Measurements from ENCODE around the gene WDR53. TPM values are rescaled to one million over a fixed set of nuclear protein-coding genes. Genes with fewer than 3 reads are reported as not detected.
A peak's percentile ranks its signal among the peaks of the same experiment; 100 is the strongest.

Gene WDR53
- total RNA-seq, 1 experiment from 2014 or later, result 17.8 TPM

DNA sequence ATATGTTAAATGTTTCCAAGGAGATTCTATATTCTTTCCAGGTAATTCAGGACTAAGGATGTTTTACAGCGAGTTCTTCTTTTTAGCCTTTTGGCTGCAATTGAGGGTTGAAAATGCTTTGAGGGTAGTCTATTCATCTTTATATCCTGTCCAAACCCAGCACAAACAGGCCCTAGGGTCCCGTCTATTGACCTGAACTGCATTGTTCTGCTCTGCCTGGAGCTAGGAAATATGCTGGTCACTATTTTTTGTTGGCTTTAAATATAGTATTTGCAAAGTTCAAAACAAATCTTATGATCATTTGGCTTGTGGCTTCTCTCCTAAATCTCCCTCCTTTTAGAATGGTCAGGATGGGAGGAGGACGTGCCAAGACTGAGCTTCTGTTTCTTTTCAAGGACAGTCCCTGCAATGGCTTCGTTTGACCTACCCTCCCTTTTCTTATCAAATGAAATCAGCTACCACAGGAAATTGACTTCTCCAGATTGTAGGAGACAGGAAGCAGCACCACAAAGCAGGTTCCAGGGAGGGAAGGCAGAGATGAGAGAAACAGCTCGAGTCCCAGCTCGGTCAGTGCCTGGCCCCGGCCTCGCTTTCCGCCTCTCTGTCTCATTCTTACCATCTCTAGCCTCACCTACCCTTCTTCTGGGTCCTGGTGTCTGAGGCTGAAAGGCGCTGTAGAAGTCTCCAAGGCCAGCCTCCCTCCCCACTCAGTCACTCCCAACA, 43.6 kb upstream of the WDR53 start:
- Mint-ChIP-seq H3K27ac (ENCODE audit: unreplicated experiment) (no peak overlapping the region), H3K27me3 (ENCODE audit: insufficient read depth, unreplicated experiment) (no peaks in the 10 kb centered on the region), H3K36me3 (ENCODE audit: insufficient read depth, unreplicated experiment) (no peaks in the 10 kb centered on the region), H3K9me3 (ENCODE audit: unreplicated experiment) (no peaks in the 10 kb centered on the region), H3K4me3 (ENCODE audit: unreplicated experiment) (no peak overlapping the region), H3K4me1 (ENCODE audit: low read depth, unreplicated experiment) (peaks cover 6% of the 10 kb centered on the region)
- no peaks in the 10 kb centered on the region for H3K27me3 ChIP-seq (replicated peaks; ENCODE audit: control insufficient read depth, insufficient read depth, low read length)
- no TSS peak for BruUV-seq (replicated peaks)
- intact Hi-C loops (cut with micrococcal nuclease; ENCODE audit: unreplicated experiment), result no loop called here
- no peak overlapping the region for H3K4me3 ChIP-seq (ENCODE audit: low read depth, low read length)
- peaks cover 17% of the 10 kb centered on the region for H3K4me1 ChIP-seq
- DNase-seq, result no peak
- CTCF ChIA-PET, result no interaction called here
- TF ChIP-seq, protein P1, sequence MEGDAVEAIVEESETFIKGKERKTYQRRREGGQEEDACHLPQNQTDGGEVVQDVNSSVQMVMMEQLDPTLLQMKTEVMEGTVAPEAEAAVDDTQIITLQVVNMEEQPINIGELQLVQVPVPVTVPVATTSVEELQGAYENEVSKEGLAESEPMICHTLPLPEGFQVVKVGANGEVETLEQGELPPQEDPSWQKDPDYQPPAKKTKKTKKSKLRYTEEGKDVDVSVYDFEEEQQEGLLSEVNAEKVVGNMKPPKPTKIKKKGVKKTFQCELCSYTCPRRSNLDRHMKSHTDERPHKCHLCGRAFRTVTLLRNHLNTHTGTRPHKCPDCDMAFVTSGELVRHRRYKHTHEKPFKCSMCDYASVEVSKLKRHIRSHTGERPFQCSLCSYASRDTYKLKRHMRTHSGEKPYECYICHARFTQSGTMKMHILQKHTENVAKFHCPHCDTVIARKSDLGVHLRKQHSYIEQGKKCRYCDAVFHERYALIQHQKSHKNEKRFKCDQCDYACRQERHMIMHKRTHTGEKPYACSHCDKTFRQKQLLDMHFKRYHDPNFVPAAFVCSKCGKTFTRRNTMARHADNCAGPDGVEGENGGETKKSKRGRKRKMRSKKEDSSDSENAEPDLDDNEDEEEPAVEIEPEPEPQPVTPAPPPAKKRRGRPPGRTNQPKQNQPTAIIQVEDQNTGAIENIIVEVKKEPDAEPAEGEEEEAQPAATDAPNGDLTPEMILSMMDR (IDR thresholded peaks at IDR 0.05; ENCODE audit: insufficient read depth in 1 of 2, low read depth in 1 of 2, low read length in 1 of 2, severe bottlenecking in 1 of 2, unreplicated experiment in 1 of 2), result no peak
- no peaks in the 10 kb centered on the region for H3K9me3 ChIP-seq
- POLR2A ChIA-PET, result interaction anchor here (0.6 kb wide), 1 partner anchor 356 kb away, joined by 3 read pairs; no protein-coding TSS in a partner anchor
- H3K36me3 ChIP-seq (ENCODE audit: control insufficient read depth, insufficient read depth, low read length), result no peaks in the 10 kb centered on the region

DNA sequence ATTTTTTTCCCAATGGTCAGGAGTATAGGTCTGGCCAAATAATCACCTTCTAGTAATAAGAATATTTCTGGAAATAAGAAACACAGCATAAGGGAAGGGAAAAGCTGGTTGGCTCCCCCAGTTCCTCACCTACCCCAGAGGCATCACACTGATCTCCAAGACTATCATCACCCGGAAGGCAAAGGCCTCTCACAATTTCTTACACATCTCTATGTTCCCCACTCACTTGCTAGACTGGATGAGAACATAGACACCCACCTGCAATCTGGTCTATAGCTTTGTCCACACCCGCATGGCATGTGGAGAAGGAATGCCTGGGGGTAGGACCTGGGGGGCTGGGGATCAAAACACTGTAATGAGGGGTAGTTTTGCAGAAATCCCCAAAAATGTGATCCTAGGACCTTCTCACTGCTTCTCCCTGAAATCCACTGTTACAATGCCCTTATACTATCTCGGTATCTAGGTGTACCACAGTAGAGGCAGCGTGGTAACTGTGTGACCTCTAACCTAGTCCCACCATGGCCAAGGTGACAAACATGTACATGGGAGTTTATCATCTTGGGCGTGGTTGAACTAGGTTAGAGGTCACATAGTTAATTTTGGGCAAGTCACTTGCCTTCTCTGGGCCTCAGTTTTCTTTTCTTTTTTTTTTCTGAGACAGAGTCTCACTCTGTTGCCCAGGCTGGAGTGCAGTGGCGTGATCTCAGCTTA, 41.6 kb upstream of the WDR53 start:
- Mint-ChIP-seq H3K4me1 (ENCODE audit: low read depth, unreplicated experiment) (peaks cover 6% of the 10 kb centered on the region), H3K36me3 (ENCODE audit: insufficient read depth, unreplicated experiment) (no peaks in the 10 kb centered on the region), H3K4me3 (ENCODE audit: unreplicated experiment) (no peak overlapping the region), H3K27ac (ENCODE audit: unreplicated experiment) (no peak overlapping the region), H3K9me3 (ENCODE audit: unreplicated experiment) (no peaks in the 10 kb centered on the region), H3K27me3 (ENCODE audit: insufficient read depth, unreplicated experiment) (no peaks in the 10 kb centered on the region)
- intact Hi-C loops (cut with micrococcal nuclease; ENCODE audit: unreplicated experiment), result loop anchor here (1.0 kb wide), 3 partner anchors 22 to 331 kb away; no protein-coding TSS in a partner anchor
- no peaks in the 10 kb centered on the region for H3K36me3 ChIP-seq (ENCODE audit: control insufficient read depth, insufficient read depth, low read length)
- POLR2A ChIA-PET, result no interaction called here
- peaks cover 17% of the 10 kb centered on the region for H3K4me1 ChIP-seq
- TF ChIP-seq, protein P1 (IDR thresholded peaks at IDR 0.05; ENCODE audit: insufficient read depth in 1 of 2, low read depth in 1 of 2, low read length in 1 of 2, severe bottlenecking in 1 of 2, unreplicated experiment in 1 of 2), result no peak
- DNase-seq, result no peak
- no TSS peak for BruUV-seq (replicated peaks)
- H3K4me3 ChIP-seq (ENCODE audit: low read depth, low read length), result no peak overlapping the region
- H3K27me3 ChIP-seq (replicated peaks; ENCODE audit: control insufficient read depth, insufficient read depth, low read length), result no peaks in the 10 kb centered on the region
- H3K9me3 ChIP-seq, result no peaks in the 10 kb centered on the region
- CTCF ChIA-PET, result interaction anchor here (0.6 to 1.5 kb wide), 12 partner anchors 11 to 419 kb away, joined by 3 to 18 read pairs (median 4); partner anchors contain the start of genes CEP19, NRROS and PIGX

DNA sequence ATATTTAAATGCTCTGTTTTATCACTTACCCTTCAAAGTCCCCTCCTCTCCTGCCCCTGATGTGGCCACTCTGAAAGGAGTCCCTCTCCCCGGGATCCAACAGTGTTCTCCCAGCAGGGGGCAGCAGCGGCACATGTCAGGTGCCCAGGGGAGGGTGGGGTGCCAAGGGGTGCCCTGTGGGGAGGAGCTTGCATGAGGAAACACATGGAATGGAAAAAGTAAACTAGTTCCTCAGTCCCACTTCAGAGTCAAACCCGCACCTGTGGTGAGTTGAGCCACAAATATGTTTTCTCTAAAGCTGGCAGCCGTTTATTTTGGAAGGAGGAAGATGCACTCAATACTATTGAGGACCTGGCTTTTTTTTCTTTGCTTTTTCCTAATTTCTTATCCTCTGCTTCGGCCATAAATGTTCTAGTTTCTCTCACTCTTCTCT, 41.0 kb upstream of the WDR53 start:
- no peaks in the 10 kb centered on the region for H3K36me3 Mint-ChIP-seq (ENCODE audit: insufficient read depth, unreplicated experiment)
- POLR2A ChIA-PET, result no interaction called here

More for the DNA sequence above, 41.0 kb upstream of the WDR53 start:
- Mint-ChIP-seq H3K27ac (ENCODE audit: unreplicated experiment) (no peak overlapping the region), H3K9me3 (ENCODE audit: unreplicated experiment) (no peaks in the 10 kb centered on the region), H3K4me3 (ENCODE audit: unreplicated experiment) (no peak overlapping the region), H3K27me3 (ENCODE audit: insufficient read depth, unreplicated experiment) (no peaks in the 10 kb centered on the region), H3K4me1 (ENCODE audit: low read depth, unreplicated experiment) (peaks cover 6% of the 10 kb centered on the region)
- Histone ChIP-seq H3K36me3 (ENCODE audit: control insufficient read depth, insufficient read depth, low read length) (no peaks in the 10 kb centered on the region), H3K9me3 (no peaks in the 10 kb centered on the region), H3K4me1 (peaks cover 17% of the 10 kb centered on the region), H3K27me3 (replicated peaks; ENCODE audit: control insufficient read depth, insufficient read depth, low read length) (no peaks in the 10 kb centered on the region), H3K4me3 (ENCODE audit: low read depth, low read length) (no peak overlapping the region)
- CTCF ChIA-PET, result interaction anchor here (0.6 to 1.5 kb wide), 12 partner anchors 11 to 420 kb away, joined by 3 to 18 read pairs (median 4); partner anchors contain the start of genes CEP19, NRROS and PIGX
- intact Hi-C loops (cut with micrococcal nuclease; ENCODE audit: unreplicated experiment), result loop anchor here (1.0 kb wide), 3 partner anchors 23 to 332 kb away; no protein-coding TSS in a partner anchor
- TF ChIP-seq, protein P1 (IDR thresholded peaks at IDR 0.05; ENCODE audit: insufficient read depth in 1 of 2, low read depth in 1 of 2, low read length in 1 of 2, severe bottlenecking in 1 of 2, unreplicated experiment in 1 of 2), result peak; percentile 87 to 92
- BruUV-seq (replicated peaks), result no TSS peak
- peak; percentile 89 to 91 for DNase-seq
